Gastrocnemius medialis (tissue), 4 donors: ENCODE measurements around the gene CYP19A1. TPM values are rescaled to one million over a fixed set of nuclear protein-coding genes. Genes with fewer than 3 reads are reported as not detected.

Experiments
- ATAC-seq, 2 donors: fragments of 150-250 bp; one replicate each; pipeline ENCODE4 v1.9.1; 2016
- DNase-seq, 2 donors: peaks; one replicate each; pipeline ENCODE4 v3.0.0-alpha.2; 2019
- H3K27ac ChIP-seq, 4 donors: fragments of 200-600 bp; sonication (generic); 1 replicate in 1 of 4; 2 replicates in 3 of 4; pipeline ENCODE4 v1.5.1; 2016 to 2018; ENCODE audit warnings: mild to moderate bottlenecking in 2 of 4, moderate library complexity in 1 of 4
- H3K27me3 ChIP-seq, 3 donors: fragments of 200-600 bp; sonication (generic) in 2 of 3; 1 replicate in 1 of 3; 2 replicates in 2 of 3; pipeline versions ENCODE4 v1.5.1 to v1.6.0; 2016 to 2019; ENCODE audit warnings: mild to moderate bottlenecking in 1 of 3, moderate library complexity in 1 of 3
- H3K36me3 ChIP-seq, 2 donors: fragments of 200-600 bp; sonication (generic) in 1 of 2; one replicate each; pipeline ENCODE4 v1.5.1; 2017 to 2018
- H3K4me1 ChIP-seq, 2 donors: fragments of 200-600 bp; sonication (generic) in 1 of 2; one replicate each; pipeline ENCODE4 v1.5.1; 2016 to 2017; ENCODE audit warnings: mild to moderate bottlenecking in 2 of 2
- H3K4me3 ChIP-seq, 4 donors: fragments of 200-600 bp; sonication (generic) in 3 of 4; 1 replicate in 1 of 4; 2 replicates in 3 of 4; pipeline ENCODE4 v1.5.1; 2016 to 2019; ENCODE audit warnings: mild to moderate bottlenecking in 2 of 4
- H3K9me3 ChIP-seq, 3 donors: fragments of 200-600 bp; sonication (generic) in 2 of 3; 1 replicate in 1 of 3; 2 replicates in 2 of 3; pipeline ENCODE4 v1.5.1; 2016 to 2019
- CTCF ChIP-seq, 5 experiments: fragments of 450-650 bp in 3 of 5; fragments of 200-600 bp in 2 of 5; sonication (generic) in 2 of 5; IDR thresholded peaks in 4 of 5; conservative IDR thresholded peaks in 1 of 5; 1 replicate in 4 of 5; 2 replicates in 1 of 5; pipeline ENCODE4 v1.5.1; 2016 to 2019; ENCODE audit warnings: antibody characterized with exemption in 5 of 5, mild to moderate bottlenecking in 3 of 5, moderate library complexity in 3 of 5
- POLR2A ChIP-seq, 2 donors: fragments of 450-650 bp; IDR thresholded peaks; one replicate each; pipeline ENCODE4 v1.6.1; 2017; ENCODE audit warnings: antibody characterized with exemption in 2 of 2, mild to moderate bottlenecking in 2 of 2, moderate library complexity in 2 of 2
- in situ Hi-C, 4 donors: fragments of 200-750 bp; cut with MboI; loops; one replicate each; pipeline versions ENCODE4 v1.15.0 to v1.8.0; 2017; ENCODE audit warnings: low sequenced_read_pairs in 4 of 4
- intact Hi-C: fragments of 100-400 bp; cut with DNase I; formaldehyde crosslinking; loops from one replicate; pipeline ENCODE4 v1.15.1; 2023; ENCODE audit warnings: low total_unique reads
- total RNA-seq, 4 donors: library from RNA; depleted of rRNA; stranded (reverse); fragments of >200 nt; gene quantifications; one replicate each; pipeline versions ENCODE4 v1.1.0 to v1.2.3, GENCODE V29; 2016

Gene CYP19A1
- total RNA-seq, 4 donors from 2014 or later: 0.68 to 0.75 (median 0.71) TPM; not detected in 1

GRCh38 chr15:51184627-51185026 is 153.8 kb downstream of the CYP19A1 start:
- peaks cover 3 to 10% of the 10 kb centered on the region in 2 donors for H3K4me1 ChIP-seq
- H3K4me3 ChIP-seq: no peak overlapping the region
- H3K27me3 ChIP-seq: no peaks in the 10 kb centered on the region
- no peak for ATAC-seq
- no peak overlapping the region for H3K27ac ChIP-seq
- intact Hi-C loops: no loop called here
- no peak for TF ChIP-seq POLR2A (IDR thresholded peaks at IDR 0.05)
- no peak for TF ChIP-seq CTCF (IDR thresholded peaks at IDR 0.05 in 4 of 5, conservative IDR thresholded peaks at IDR 0.05 in 1 of 5)
- no peaks in the 10 kb centered on the region for H3K36me3 ChIP-seq
- no peak for DNase-seq
- in situ Hi-C loops: no loop called here
- H3K9me3 ChIP-seq: no peaks in the 10 kb centered on the region

GRCh38 chr15:51183076-51183475 is 155.3 kb downstream of the CYP19A1 start:
- TF ChIP-seq POLR2A (IDR thresholded peaks at IDR 0.05) (no peak), CTCF (IDR thresholded peaks at IDR 0.05 in 4 of 5, conservative IDR thresholded peaks at IDR 0.05 in 1 of 5) (no peak)
- no peak overlapping the region for H3K27ac ChIP-seq
- in situ Hi-C loops (no loop called here), intact Hi-C loops (no loop called here)
- H3K27me3 ChIP-seq: no peaks in the 10 kb centered on the region
- no peaks in the 10 kb centered on the region for H3K36me3 ChIP-seq
- no peak overlapping the region for H3K4me3 ChIP-seq
- no peak for ATAC-seq
- no peaks in the 10 kb centered on the region for H3K9me3 ChIP-seq
- H3K4me1 ChIP-seq: no peaks in the 10 kb centered on the region
- no peak for DNase-seq

- in situ Hi-C loops (no loop called here), intact Hi-C loops (no loop called here)
- Histone ChIP-seq H3K4me3 (no peak overlapping the region), H3K27me3 (no peaks in the 10 kb centered on the region), H3K9me3 (no peaks in the 10 kb centered on the region), H3K36me3 (no peaks in the 10 kb centered on the region), H3K27ac (no peak overlapping the region), H3K4me1 (no peaks in the 10 kb centered on the region)
- DNase-seq (no peak), ATAC-seq (no peak)
- TF ChIP-seq CTCF (IDR thresholded peaks at IDR 0.05 in 4 of 5, conservative IDR thresholded peaks at IDR 0.05 in 1 of 5): no peak
- no peak for TF ChIP-seq POLR2A (IDR thresholded peaks at IDR 0.05)
Observed at GRCh38 chr15:51181905-51182304, 156.5 kb downstream of the CYP19A1 start.

DNA sequence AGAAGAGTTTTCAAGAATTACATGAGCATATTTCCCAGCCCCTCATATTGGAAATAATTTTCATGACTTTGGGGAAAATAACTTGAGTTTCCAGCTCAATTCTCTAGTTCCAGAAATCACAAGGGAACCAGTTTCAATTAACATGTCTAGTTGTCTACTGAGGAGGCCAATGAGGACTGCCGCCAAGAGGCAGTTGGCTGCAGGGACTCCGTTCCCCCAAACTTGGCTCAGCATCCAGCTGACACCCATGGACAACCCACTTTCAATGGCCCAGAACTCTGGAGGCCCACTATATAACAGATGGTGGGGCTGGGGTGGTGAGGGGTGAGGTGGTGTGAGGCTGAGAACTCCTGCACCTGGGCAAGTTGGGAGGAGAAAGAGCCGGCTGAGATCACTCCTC is 157.2 kb downstream of the CYP19A1 start:
- H3K27ac ChIP-seq: no peak overlapping the region
- TF ChIP-seq CTCF (IDR thresholded peaks at IDR 0.05 in 4 of 5, conservative IDR thresholded peaks at IDR 0.05 in 1 of 5) (no peak), POLR2A (IDR thresholded peaks at IDR 0.05) (no peak)
- H3K4me1 ChIP-seq: no peaks in the 10 kb centered on the region
- intact Hi-C loops: no loop called here
- H3K27me3 ChIP-seq: no peaks in the 10 kb centered on the region
- H3K9me3 ChIP-seq: no peaks in the 10 kb centered on the region
- no peak overlapping the region for H3K4me3 ChIP-seq
- in situ Hi-C loops: no loop called here
- no peak for DNase-seq
- H3K36me3 ChIP-seq: no peaks in the 10 kb centered on the region
- no peak for ATAC-seq

DNA sequence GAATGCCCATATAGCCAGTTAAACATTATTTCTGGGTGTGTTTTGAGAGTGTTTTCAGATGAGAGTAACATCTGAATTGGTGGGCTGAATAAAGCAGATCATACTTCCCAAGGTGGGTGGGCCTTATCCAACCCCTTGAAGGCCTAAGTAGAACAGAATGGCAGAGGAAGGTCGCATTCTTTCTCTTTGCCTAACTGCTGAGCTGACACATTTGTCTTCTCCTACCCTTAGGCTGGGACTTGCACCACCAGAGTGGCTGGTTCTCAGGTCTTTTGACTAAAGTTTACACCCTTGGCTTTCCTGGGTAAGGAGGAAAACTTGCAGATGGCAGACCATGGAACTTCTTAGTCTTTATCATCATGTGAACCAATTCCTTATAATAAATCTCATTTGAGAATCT is 157.9 kb downstream of the CYP19A1 start:
- TF ChIP-seq CTCF (IDR thresholded peaks at IDR 0.05 in 4 of 5, conservative IDR thresholded peaks at IDR 0.05 in 1 of 5): no peak
- TF ChIP-seq POLR2A (IDR thresholded peaks at IDR 0.05): no peak
- no peak for DNase-seq
- no peaks in the 10 kb centered on the region for H3K9me3 ChIP-seq
- intact Hi-C loops (no loop called here), in situ Hi-C loops (no loop called here)
- H3K4me1 ChIP-seq: no peaks in the 10 kb centered on the region
- ATAC-seq: no peak
- H3K27ac ChIP-seq: no peak overlapping the region
- no peaks in the 10 kb centered on the region for H3K36me3 ChIP-seq
- no peak overlapping the region for H3K4me3 ChIP-seq
- no peaks in the 10 kb centered on the region for H3K27me3 ChIP-seq
